Mucosa of rectum (tissue), 2 donors: ENCODE results near the gene SETBP1.

Source experiments
- H3K27ac ChIP-seq, 2 donors: one replicate each; pipeline ENCODE4 v1.7.0; 2013; ENCODE audit warnings: inconsistent platforms in 2 of 2, low read depth in 2 of 2, low read length in 2 of 2
- H3K27me3 ChIP-seq, 2 donors: one replicate each; pipeline ENCODE4 v1.7.0; 2013; ENCODE audit warnings: low read length in 2 of 2; ENCODE audit not compliant: control insufficient read depth in 2 of 2, insufficient read depth in 2 of 2
- H3K36me3 ChIP-seq, 2 donors: one replicate each; pipeline ENCODE4 v1.7.0; 2013; ENCODE audit warnings: low read length in 2 of 2; ENCODE audit not compliant: control insufficient read depth in 2 of 2, insufficient read depth in 2 of 2
- H3K4me1 ChIP-seq, 2 donors: one replicate each; pipeline ENCODE4 v1.7.0; 2013; ENCODE audit warnings: low read length in 2 of 2, mild to moderate bottlenecking in 1 of 2; ENCODE audit not compliant: control insufficient read depth in 2 of 2, insufficient read depth in 2 of 2
- H3K4me3 ChIP-seq, 2 donors: one replicate each; pipeline ENCODE4 v1.7.0; 2013; ENCODE audit warnings: low read length in 2 of 2
- H3K9ac ChIP-seq, 2 donors: one replicate each; pipeline ENCODE4 v1.7.0; 2013; ENCODE audit warnings: low read length in 2 of 2, low read depth in 1 of 2, mild to moderate bottlenecking in 1 of 2
- H3K9me3 ChIP-seq, 2 donors: one replicate each; pipeline ENCODE4 v1.7.0; 2013; ENCODE audit warnings: low read length in 2 of 2; ENCODE audit not compliant: control insufficient read depth in 2 of 2
- donor health status: healthy.
- donor health status: Normal muscosa, but diverticular disease.

Gene SETBP1

GRCh38 chr18:44737623-44738022, 56.9 kb downstream of the SETBP1 start:
- peaks cover 0 to 12% of the 10 kb centered on the region in 2 donors for H3K4me1 ChIP-seq
- H3K9me3 ChIP-seq = no peaks in the 10 kb centered on the region
- no peaks in the 10 kb centered on the region for H3K27me3 ChIP-seq
- no peak overlapping the region for H3K27ac ChIP-seq
- H3K4me3 ChIP-seq = no peak overlapping the region
- no peaks in the 10 kb centered on the region for H3K36me3 ChIP-seq
- no peak overlapping the region for H3K9ac ChIP-seq

GRCh38 chr18:44740000-44740399, 59.3 kb downstream of the SETBP1 start:
- Histone ChIP-seq H3K4me3 (no peak overlapping the region), H3K36me3 (no peaks in the 10 kb centered on the region), H3K27me3 (no peaks in the 10 kb centered on the region), H3K9me3 (no peaks in the 10 kb centered on the region), H3K9ac (no peak overlapping the region), H3K4me1 (peaks cover 0 to 7% of the 10 kb centered on the region in 2 donors), H3K27ac (no peak overlapping the region)

- Histone ChIP-seq H3K9me3 (no peaks in the 10 kb centered on the region), H3K9ac (no peak overlapping the region), H3K4me1 (peaks cover 0 to 7% of the 10 kb centered on the region in 2 donors), H3K27ac (no peak overlapping the region), H3K27me3 (no peaks in the 10 kb centered on the region), H3K4me3 (no peak overlapping the region), H3K36me3 (no peaks in the 10 kb centered on the region)
These were observed 60.4 kb downstream of the SETBP1 start for GRCh38 chr18:44741085-44741484.

- H3K27ac ChIP-seq = no peak overlapping the region
- H3K36me3 ChIP-seq = no peaks in the 10 kb centered on the region
- peaks cover 0 to 7% of the 10 kb centered on the region in 2 donors for H3K4me1 ChIP-seq
- H3K4me3 ChIP-seq = no peak overlapping the region
- H3K9ac ChIP-seq = no peak overlapping the region
- H3K9me3 ChIP-seq = no peaks in the 10 kb centered on the region
- no peaks in the 10 kb centered on the region for H3K27me3 ChIP-seq
These were observed 60.8 kb downstream of the SETBP1 start for GRCh38 chr18:44741511-44741910.

GRCh38 chr18:44742126-44742525, 61.4 kb downstream of the SETBP1 start:
- peaks cover 0 to 7% of the 10 kb centered on the region in 2 donors for H3K4me1 ChIP-seq

GRCh38 chr18:44742718-44743311, 62.1 kb downstream of the SETBP1 start:
- Histone ChIP-seq H3K27me3 (no peaks in the 10 kb centered on the region), H3K9me3 (no peaks in the 10 kb centered on the region), H3K4me1 (peaks cover 0 to 7% of the 10 kb centered on the region in 2 donors), H3K9ac (peak overlapping the region in 1 of 2 donors; percentile 17), H3K36me3 (no peaks in the 10 kb centered on the region), H3K27ac (peak overlapping the region; percentile 28 to 42), H3K4me3 (no peak overlapping the region)

More at GRCh38 chr18:44742126-44742525, 61.4 kb downstream of the SETBP1 start:
- Histone ChIP-seq H3K36me3 (no peaks in the 10 kb centered on the region), H3K9me3 (no peaks in the 10 kb centered on the region), H3K9ac (no peak overlapping the region), H3K4me3 (no peak overlapping the region), H3K27ac (peak overlapping the region; percentile 28 to 42), H3K27me3 (no peaks in the 10 kb centered on the region)

GRCh38 chr18:44743631-44744030, 62.9 kb downstream of the SETBP1 start:
- Histone ChIP-seq H3K27ac (no peak overlapping the region), H3K4me3 (no peak overlapping the region), H3K4me1 (peaks cover 0 to 7% of the 10 kb centered on the region in 2 donors)

GRCh38 chr18:44744161-44745121, 63.8 kb downstream of the SETBP1 start:
- H3K9ac ChIP-seq = no peak overlapping the region
- H3K36me3 ChIP-seq = no peaks in the 10 kb centered on the region
- no peak overlapping the region for H3K4me3 ChIP-seq
- no peaks in the 10 kb centered on the region for H3K27me3 ChIP-seq
- H3K4me1 ChIP-seq = peaks cover 0 to 7% of the 10 kb centered on the region in 2 donors
- H3K27ac ChIP-seq = peak overlapping the region in 1 of 2 donors; percentile 11
- H3K9me3 ChIP-seq = no peaks in the 10 kb centered on the region

More at GRCh38 chr18:44743631-44744030, 62.9 kb downstream of the SETBP1 start:
- Histone ChIP-seq H3K27me3 (no peaks in the 10 kb centered on the region), H3K9ac (no peak overlapping the region), H3K9me3 (no peaks in the 10 kb centered on the region), H3K36me3 (no peaks in the 10 kb centered on the region)

- H3K4me1 ChIP-seq = peaks cover 0 to 4% of the 10 kb centered on the region in 2 donors
- no peaks in the 10 kb centered on the region for H3K9me3 ChIP-seq
- H3K27me3 ChIP-seq = no peaks in the 10 kb centered on the region
- H3K36me3 ChIP-seq = no peaks in the 10 kb centered on the region
- no peak overlapping the region for H3K4me3 ChIP-seq
- H3K9ac ChIP-seq = no peak overlapping the region
- no peak overlapping the region for H3K27ac ChIP-seq
These were observed 66.5 kb downstream of the SETBP1 start for GRCh38 chr18:44747157-44747556.

- Histone ChIP-seq H3K9ac (no peak overlapping the region), H3K27me3 (no peaks in the 10 kb centered on the region), H3K27ac (no peak overlapping the region), H3K4me3 (no peak overlapping the region), H3K9me3 (no peaks in the 10 kb centered on the region), H3K36me3 (no peaks in the 10 kb centered on the region), H3K4me1 (no peaks in the 10 kb centered on the region)
These were observed 67.9 kb downstream of the SETBP1 start for GRCh38 chr18:44748582-44748981.
